HG03432 (cell line): Measurements from ENCODE around the gene PAK5.

Source experiments
- ATAC-seq: cut with Tn5 transposase; IDR thresholded peaks from one replicate; pipeline ENCODE4 v1.9.1; 2021; ENCODE audit warnings: mild to moderate bottlenecking, moderate library complexity; ENCODE audit not compliant: unreplicated experiment

The PAK5 gene

DNA sequence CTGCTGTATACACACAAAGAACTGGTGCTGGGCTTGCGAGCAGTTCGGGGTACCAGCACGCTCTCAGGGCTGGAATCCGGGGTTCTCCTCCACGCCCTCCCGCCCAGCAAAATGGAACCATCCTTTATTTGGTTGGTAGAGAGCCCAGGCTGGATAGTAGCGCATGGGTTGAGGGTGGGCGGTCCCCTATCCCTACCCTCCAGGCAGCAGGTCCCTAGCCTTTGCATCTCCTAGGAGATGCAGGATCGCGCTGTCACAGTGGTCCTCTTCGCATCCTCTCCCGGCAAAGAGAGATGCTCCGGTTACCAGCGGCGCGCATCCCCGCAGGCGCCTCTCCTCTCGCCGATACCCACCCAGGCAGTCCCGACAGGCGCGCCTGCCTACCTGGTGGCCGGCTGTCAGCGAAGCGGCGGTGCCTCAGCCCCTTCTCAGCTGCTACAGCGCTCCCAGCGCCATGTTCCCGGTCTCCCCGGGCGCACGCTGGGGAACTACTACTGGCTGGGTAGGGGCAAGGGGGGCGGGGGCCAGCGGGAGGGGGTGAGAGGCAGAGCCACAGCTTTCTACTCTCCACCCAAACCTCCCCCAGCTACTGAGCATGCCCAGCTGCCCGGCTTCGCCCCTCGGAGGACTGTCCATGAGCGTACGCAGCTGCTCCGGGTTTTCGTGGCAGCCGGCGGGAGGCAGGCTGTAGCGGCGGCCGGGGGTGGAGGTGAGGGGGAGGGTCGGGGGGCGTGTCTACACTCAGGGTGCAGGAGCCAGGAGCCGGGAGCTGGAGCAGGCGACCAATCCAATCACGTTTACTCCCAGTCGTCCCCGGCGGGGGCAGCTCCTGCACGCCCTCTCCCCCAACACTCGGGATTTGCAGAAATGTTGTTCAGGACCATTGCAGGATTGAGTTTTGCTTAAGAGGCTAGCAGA is at the start of gene PAK5:
PAK5 (minus strand) TSS at position 699 of the 918 bp plus-strand sequence. CDS start 194,748 bp downstream, outside the sequence.
- ATAC-seq: no peak

DNA sequence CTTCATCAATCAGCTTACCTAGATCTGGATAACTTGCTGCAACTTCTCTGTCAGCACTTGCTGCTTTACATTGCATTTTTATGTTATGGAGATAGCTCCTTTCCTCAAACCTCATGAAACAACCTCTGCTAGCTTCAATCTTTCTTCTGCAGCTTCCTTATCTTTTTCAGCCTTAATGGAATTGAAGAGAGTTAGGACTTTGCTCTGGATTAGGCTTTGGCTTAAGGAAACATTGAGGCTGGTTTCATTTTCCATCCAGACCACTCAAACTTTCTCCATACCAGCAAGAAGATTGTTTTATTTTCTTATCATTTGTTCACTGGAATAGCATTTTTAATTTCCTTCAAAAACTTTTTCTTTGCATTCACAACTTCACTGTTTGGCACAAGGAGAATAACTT is 48.8 kb upstream of the PAK5 start:
- ATAC-seq: no peak

DNA sequence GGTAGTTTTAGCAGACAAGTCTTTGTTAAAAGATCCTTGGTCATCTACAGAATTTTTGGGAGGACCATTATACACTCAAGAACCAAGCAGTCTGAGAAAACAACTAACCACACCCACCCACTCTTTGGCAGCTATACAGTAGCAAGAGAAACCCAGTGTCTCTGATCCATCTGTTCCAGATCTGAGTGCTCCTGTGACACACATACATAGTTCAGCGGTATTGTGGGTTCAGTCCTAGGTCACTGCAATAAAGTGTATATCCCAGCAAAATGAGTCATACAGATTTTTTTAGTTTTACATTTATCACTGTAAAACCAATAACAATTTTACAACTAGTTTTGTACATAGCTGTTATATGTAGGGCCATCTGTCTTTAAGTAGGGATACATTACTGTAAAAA is 47.4 kb upstream of the PAK5 start:
- ATAC-seq: no peak

DNA sequence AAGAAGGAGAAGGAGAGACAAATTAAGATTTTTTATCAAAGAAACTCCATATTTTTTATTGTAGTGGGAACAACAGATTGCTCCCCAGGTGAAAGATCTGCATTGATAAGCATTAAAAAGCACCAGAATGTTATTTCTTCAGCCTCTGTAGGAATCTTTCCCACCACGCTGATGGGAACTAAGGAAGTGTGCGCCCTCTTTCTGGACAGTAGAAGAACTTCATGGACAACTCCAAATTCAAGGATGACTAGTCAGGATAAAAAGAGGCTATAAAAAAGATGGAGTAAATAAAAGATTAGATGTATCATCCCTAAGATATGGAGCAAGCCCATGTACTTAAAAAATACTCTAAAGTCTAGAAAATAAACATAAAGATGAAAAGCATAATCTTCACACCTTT is 45.8 kb upstream of the PAK5 start:
- no peak for ATAC-seq

DNA sequence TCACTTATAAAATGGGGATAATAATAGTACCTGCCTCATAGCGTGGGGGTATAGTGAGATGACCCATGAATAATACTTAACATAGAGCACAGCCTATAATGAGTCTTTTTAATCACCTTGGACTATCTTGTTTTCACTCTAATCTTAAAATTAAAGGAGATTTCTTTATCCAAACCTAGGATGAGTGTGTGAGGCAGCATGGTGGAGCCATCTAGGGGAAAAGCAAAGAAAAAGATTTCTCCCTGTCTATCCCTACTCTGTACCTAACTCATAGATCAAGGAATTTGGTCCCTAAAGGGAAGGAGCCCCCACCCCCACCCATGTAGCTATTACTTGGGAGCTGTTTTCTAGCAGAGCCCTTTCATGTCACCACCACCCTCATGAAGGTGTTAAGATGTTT is 45.2 kb upstream of the PAK5 start:
- no peak for ATAC-seq

DNA sequence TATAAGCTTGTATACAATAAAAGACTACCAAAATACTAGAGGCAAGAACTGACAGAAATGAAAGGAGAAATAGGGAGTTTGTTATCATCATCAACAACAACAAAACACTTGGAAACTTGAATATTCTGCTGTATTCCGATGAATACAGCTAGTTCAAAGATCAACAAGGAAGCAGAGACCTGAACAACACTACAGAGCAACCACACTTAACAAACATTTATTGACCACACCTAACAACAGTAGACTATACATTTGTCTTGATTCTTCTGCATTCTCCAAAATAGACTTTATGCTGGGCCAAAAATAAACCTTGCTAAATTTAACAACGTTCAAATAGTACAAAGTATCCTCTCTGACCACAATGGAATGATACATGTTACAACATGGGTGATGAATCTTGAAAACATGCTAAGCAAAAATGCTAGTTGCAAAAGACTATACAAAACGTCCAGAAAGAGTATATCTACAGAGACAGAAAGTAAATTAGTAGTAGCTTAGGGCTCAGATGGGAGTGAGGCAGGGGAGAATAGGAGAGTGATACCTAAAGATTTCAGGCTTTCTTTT is 39.1 kb upstream of the PAK5 start:
- no peak for ATAC-seq

DNA sequence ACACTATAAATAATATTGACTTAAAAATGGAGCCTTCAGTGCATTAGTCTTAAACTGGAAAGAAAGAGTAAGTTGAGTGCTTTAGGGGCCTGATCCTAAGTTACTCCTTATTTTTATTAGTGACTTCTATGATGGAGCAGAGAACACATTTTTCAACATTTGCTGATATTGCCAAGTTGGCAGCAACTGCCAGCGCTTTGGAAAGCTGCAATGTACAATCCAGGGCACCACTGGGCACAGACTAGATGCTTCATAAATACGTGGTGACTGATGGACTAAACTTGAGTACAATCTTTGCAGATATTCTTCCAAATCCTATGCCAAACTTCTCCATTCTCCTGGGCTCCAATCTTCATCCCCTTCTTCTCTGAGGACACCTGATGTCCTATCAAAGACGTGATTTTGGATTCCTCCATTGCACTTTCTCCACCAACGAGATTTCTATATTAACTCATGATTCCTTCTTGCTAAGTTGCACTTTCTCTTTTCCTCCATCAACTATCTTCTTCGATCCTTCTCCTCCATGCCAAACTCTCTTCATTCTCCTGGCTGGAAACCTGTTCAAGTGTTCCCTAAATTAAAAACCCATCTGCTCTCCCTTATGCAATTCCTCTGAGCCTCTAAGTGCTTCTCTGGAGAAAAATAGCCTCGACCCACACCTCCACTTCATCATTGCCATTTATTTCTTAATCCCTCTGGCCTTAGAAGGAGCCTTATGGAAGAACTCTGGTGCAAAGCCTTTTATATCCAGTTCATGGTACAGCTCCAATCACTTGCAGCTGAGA is 28.5 kb upstream of the PAK5 start:
- no peak for ATAC-seq

DNA sequence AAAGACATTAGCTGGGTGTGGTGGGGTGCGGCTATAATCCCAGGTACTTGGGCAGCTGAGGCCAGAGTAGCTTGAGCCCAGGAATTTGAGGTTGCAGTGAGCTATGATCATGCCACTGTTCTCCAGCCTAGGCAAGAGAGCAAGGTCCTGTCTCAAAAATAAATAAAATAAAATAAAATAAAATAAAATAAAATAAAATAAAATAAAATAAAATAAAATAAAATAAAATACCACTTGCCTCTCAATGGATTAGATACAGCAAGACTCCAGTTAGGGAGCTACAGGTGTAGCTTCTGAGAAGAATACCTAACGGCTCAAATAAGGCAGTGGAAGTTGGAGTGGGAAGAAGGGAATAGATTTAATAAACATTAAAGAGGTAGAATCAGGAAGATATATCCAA is 13.7 kb upstream of the PAK5 start:
- ATAC-seq: no peak

DNA sequence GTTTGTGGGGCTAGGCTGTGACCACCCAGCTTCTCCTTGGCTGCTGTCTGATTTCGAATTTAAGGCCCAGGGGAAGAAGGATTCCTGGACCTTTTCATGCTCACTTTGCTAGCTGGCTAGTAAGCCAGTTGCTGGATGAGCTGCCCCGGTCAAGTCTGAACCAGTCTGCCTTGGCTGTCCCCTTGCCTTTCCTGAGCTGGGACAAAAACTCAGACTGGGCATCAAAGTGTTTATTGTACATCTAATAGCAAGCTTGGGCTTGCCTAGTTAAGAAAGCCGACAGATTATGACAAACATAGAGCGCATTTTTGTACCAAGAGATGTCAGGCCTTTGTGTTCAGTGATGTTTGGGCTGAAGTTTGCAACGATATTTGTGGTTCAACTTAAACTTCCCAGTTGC is 750 bp upstream of the PAK5 start:
- ATAC-seq: no peak

DNA sequence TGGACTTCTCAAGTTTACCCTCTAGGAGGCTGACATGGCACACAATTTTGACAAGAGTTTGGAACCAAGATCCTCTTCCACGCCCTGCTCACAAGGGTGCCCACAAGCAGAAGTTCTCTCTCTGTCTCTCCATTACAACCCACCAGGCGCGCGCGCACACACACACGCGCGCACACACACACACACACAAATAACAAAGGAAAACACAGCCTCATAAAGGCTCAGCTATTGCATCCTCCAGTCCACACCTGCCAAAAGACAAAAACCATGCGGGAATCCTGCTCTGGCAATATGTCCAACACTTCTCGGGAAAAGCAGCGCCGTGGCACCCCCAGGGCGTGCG is 870 bp downstream of the PAK5 start:
- ATAC-seq: no peak

DNA sequence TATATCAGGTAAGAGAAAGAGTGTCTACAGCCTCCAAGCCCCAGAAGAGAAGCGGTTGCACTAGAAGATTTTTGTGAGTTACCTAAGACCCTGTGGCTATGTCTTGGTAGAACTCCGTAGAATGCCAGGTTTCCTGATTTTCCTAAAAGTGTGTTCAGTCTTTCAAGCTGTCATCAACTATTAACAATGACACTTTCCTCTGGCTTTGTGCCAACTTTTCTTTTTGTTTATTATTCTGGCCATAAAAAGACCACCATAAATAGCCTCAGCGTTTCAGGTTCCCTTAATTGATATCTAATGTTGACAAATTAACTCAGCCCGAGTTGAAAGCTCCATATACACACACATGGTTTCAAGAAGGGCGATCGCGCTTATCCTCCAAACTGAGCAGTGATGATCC is 1.2 kb downstream of the PAK5 start:
- no peak for ATAC-seq

DNA sequence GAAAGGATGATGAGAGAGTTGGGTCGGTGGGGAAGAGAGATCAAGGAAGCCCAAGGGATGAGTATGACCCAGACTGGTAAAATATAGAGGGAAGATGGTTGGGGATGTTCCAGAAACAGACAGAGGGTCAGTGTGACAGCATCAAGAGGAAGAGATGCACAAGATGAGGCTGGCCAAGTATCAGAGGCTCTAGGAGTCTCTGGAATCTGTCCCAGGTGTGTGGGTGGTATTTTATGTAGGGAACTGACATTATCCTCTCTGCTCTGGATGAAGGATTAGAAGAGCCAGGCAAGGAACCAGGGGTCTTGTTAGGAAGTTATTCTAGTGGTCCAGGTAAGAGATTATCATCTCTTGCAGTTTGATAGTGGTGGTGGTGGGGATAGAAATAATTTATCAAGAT is 3.6 kb downstream of the PAK5 start:
- no peak for ATAC-seq

DNA sequence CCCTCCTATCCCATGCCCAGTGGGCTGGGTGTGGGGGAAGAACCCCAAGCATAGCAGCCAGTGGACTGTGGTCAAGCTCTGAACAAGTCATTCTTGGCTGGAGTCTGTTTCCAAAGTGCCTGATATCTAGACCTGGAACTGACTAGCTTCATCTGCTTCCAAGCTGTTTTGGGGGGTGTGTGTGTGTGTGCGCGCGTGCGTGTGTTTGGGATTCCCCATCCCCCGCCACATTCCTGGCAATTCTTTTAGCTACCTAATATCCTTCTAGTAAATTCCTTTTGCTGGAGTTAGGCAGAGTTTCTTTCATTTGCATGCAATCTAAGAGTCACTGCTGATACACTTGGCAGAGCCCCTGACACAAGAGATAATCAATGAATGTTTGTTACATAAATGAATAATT is 7.8 kb downstream of the PAK5 start:
- no peak for ATAC-seq

DNA sequence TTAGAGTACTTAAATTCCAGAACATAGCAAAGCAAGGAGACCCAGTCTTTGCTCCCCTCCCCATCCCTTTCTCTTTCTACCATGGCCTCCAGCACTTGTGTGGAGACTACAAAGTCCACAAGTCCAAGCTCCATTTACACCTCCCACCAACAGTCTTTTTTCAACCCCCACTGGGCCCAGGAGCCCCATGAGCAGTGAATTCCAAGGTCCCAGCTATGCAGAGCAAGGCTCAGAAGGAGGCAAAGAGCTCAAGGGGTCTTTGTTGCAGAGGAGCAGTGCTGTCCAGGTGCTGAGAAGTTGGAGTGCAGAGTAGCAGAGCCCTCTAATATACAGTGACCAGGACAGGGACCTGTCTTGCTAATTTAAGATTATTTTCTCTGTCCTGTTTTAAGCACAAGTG is 9.0 kb downstream of the PAK5 start:
- no peak for ATAC-seq

DNA sequence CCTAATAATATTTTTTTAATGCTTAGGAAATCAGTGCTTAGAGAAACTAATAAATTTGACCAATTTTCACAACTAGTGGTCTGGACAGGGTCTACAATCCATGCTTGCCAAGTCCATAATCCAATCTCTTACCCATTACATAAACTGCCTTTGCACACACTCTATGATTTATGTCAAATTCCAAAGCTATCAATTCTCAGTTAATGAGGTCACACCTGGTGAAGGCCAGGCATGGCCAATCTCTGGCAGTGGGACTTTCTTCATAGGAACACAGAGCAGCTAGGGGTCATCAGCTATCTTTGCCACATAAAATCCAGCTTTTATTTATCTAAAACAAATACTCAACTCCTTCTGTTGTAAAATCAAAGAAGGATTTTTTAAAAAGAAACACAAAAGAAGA is 21.2 kb downstream of the PAK5 start:
- no peak for ATAC-seq

DNA sequence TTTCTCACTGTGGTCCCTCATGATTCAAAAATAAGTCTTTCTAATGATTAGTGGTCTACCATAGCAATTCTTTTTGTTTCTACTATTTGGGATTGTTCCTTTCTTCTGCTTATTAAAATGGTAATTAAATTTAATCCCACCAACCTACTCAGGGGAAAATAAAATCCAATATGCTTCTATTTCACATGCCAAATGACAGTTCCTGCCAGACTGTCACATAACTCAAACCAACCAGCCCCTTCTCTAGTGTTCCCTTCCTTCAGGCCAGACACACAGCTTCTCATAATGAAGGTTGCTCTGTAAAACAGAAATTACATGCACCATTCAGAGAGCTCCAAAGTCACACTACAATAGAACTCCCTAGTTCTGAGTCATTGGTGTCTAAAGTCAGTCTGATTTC is 23.2 kb downstream of the PAK5 start:
- ATAC-seq: no peak

DNA sequence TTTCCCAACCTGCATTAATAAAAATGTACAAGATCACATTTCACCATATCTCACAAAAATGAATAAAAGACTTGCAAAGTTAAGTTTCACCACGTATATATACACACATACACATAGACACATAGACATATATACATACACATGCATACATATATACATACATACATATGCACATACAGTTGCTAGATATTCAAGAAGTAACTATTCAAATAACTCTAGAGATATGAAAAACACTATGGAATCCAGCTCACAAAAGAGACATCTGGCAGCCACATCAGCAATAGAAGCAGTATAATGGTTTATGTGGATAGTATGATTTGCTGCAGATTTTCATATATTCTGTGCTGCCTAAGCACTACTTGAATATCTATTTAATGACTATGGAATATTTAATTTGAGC is 28.1 kb downstream of the PAK5 start:
- no peak for ATAC-seq

DNA sequence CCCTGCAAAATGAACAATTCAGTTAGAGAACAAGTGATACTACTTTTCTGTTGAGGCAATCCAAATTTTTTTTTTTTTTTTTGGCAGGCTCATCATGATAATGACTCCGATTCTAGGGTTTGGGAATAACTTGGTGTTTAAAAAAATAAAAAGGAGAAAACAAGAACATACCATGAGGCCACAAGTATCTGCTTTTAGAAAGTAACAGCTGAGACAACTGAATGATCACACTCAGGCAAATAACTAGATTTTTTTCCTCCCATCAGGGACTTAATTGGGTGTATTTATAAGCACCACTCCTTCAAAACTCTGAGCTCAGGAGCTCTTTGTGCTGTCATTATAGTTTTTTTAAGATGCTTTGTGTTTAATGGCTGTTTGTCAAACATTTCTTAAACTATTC is 29.6 kb downstream of the PAK5 start:
- ATAC-seq: no peak

DNA sequence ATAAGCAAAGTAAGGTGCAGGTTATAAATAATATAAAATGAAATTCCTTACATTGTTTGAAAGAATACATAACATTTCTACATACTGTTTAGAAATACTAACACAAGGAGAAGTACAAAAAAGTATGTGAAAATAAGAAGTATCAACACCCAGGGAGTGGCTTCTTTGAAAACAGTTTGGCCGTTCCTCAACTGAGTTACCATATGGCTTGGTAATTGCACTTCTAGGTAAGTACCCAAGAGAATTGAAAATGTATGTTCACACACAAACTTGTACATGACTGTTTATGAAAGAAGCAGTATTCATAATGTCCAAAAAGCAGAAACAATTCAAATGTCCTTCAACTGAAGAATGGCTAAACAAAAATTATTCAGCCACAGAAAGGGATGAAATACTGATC is 30.7 kb downstream of the PAK5 start:
- ATAC-seq: no peak

DNA sequence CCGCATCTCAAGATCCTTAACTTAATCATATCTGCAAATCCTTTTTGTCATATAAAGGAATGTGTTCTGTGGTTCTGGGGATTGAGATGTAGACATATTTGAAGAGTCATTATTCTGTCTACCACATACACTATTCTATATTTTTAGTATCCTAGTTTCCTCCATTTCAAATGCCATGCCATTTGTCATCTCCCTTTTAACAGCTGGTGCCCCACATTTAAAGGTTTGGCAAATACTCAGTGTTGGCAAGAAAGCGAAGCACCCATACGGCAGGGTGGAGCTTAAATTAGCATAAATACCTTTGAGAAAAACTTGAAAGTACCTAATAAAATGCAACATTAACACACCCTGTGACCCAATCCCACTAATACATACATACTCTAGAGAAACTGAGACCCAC is 31.7 kb downstream of the PAK5 start:
- no peak for ATAC-seq

DNA sequence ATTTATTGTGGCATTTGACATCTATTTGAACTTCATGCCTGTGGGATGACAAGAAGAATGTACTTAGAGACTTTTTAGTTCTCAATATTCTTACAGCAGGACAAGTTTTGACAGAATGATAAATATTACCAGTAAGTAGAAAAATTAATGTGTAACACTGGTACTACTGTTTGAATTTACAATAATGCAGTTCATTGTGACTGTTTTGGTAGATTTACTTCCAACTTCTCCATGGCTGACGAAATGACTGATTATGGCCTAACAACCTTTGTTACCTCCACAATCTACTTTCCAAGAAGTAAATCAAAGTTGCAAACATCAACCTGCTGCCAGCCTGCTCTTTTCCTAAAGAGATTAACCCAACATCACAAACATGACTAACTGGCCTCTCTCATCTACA is 38.5 kb downstream of the PAK5 start:
- ATAC-seq: no peak

DNA sequence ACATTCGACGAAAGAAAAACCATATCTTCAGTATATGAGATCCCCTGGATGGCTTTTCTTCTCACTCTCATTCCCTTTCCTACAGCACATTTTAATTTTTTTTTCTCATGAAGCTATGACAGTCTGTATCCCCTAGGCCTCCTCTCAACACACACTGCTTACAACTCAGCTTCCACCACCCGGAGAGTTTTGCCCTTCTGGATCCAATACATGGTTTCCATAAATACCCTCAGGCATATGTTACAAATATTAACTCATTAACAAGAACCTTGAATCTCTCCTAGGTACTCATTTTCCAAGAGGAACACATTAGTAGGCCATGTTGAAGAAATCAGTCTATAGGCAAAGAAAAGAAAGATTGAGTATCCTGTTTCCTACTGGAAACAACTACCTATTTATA is 44.0 kb downstream of the PAK5 start:
- no peak for ATAC-seq
